ENCODE results near the gene LAMP1.
"Not testable (repeated sequence)": the region's sequence is repeated elsewhere in the genome, so short reads cannot be mapped to it uniquely, and the experiment has no call there.

Gene LAMP1

DNA sequence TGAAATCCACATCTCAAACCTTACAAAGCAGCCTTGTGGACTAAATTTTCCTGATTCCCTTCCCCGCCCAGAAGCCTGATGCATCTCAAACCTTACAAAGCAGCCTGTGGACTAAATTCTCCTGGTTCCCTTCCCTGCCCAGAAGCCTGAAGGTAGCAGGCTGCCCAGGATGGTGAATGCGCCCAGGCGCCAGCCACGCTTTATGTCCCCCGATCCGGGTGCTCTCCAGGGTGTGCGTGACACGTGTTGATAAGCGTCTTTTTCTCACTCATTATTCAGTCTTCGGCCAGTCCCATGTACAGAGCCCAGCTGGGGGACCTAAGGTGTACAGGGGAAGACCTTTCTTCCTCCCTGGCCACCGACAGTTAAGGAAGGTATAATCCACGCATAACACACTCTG, 31.8 kb downstream of the LAMP1 start:
- no peak for DNase-seq

GRCh38 chr13:113329656-113330312, 32.7 kb downstream of the LAMP1 start:
- no peak for DNase-seq

GRCh38 chr13:113332615-113333014, 35.6 kb downstream of the LAMP1 start:
- DNase-seq, result no peak

DNA sequence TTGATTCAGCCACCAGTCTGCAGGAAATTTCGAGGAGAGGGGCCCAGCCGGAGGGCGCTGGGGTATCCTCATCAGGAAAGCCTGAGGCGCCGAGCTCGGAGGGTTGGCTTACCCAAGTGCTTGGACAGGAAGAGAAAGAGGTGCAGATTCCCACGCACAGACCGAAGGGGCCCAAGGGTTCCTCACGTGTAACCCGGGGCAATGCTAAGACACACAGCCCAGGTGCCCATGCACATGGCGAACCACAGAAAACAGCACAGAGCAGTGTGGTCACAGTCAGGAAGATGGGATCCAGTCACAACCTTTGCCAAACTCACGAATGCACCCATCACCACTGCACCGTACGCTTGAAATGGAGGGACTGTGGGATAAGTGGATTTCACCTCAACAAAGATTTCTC, 36.0 kb downstream of the LAMP1 start:
- DNase-seq, result no peak

DNA sequence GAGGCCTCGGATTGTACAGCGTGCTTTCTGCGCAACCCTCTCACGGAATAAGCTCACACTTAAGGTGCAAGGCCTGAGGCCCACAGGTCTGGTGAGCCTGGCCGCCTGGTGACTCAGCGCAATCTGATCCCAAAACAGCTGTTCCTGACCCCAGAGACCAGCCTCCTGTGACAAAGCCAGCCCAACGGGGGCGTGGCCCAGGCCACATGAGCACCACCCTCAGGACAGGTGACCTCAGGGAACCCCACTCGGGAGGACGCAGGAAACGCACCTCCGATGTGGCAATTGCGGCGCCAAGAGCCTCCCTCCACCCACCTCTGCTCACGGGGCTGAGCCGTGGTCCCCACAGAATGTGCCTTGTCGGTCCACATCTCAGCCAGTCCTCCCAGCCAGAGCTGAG, 40.5 kb downstream of the LAMP1 start:
- no peak for DNase-seq

DNA sequence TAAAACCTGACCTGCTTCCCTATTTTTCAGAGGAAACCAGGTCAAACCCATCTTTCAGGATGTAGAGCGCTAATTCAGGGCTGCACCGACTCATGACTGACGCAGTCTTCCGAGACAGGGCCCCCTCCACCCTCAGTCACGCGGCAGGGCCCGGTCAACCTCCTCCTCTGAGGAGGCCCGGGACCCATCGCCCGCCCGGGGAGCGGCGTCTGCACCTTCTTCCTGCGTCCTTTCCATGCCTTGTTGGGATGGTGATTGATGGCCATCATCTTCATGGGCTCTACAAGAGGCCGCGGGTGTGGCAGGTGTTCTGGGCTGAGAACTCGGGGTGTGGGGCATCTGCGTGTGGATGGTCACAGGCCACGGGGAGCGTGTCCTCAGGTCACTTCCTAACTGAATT, 40.9 kb downstream of the LAMP1 start:
- no peak for DNase-seq

DNA sequence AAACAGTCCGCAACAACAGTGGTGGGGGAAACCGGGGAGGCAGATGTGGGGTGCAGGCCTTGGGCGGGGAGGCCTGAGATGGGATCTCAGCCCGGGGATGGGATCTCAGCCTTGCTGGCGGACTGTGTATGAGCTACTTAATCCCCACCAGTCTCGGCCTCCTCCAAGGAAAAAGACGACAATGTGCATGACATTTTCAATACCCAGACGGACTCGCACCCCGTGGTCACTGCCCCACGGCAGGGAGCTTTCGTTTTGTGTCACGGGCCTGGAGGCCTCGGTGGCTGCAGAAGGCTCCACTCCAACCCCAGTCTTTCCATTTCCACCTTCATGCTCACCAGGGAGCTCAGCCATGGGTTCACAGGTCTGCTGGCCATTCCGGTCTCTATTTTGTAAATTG, 41.4 kb downstream of the LAMP1 start:
- DNase-seq, result no peak

GRCh38 chr13:113342820-113343691, 46.0 kb downstream of the LAMP1 start:
- DNase-seq, result no peak

- DNase-seq, result no peak
Measured at GRCh38 chr13:113343692-113343968, 46.6 kb downstream of the LAMP1 start.

GRCh38 chr13:113345486-113345885, 48.4 kb downstream of the LAMP1 start:
- DNase-seq, result no peak

DNA sequence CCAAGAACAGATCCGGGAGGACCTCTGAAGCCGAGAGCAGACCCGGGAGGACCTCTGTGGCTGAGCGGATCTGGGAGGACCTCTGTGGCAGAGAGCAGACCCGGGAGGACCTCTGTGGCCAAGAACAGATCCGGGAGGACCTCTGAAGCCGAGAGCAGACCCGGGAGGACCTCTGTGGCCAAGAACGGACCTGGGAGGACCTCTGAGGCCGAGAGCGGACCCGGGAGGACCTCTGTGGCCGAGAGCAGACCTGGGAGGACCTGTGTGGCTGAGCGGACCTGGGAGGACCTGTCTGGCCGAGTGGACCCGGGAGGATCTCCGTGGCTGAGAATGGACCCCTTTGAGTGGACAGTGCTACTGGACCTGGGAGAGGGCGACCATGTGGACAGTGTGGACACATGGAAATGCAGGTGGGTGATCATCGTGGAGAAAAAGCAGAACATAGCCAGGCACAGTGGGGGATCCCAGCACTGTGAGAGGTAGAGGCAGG, 50.7 kb downstream of the LAMP1 start:
- DNase-seq, result not testable (repeated sequence)

DNA sequence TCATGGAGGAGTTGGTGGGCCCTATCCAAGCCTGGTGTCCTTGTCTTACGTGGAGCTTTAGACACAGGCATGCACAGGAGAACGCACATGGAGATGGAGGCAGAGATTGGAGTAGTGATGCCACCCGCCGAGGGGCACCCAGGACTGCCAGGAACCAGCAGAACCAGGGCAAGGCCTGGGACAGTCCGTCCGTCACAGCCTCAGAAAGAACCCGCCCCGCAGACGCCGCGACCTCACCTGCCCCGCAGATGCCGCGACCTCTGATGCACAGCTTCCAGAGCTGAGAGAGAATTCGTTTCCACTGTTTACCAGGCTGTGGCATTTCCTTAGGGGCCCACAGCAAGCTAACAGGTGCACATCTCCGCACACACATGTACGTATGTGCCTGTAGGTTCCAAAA, 51.6 kb downstream of the LAMP1 start:
- no peak for DNase-seq

- no peak for DNase-seq
Measured at GRCh38 chr13:113349050-113349449, 52.0 kb downstream of the LAMP1 start.

DNA sequence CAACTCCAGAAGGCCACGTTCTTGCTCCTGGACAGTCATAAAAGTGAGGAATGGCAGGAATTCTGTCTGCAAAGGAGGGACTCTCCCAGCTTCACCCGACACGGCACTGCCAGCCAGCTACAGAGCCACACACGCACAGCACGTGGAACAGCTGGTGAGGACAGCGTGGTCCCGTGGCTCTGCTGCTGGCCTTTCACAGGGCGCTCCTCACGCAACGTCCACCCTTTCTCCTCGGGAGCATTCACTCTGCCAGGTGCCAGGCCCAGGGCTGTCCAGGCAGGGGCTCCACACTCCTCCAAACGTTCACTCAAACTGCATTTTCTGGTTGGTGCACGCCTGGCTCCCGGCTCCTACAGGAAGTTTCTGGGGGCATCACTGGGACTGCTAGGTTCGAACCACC, 52.5 kb downstream of the LAMP1 start:
- DNase-seq, result no peak

- no peak for DNase-seq
Measured at GRCh38 chr13:113350065-113350937, 53.3 kb downstream of the LAMP1 start.

- no peak for DNase-seq
Measured at GRCh38 chr13:113350938-113351335, 53.9 kb downstream of the LAMP1 start.

GRCh38 chr13:113351514-113352026, 54.5 kb downstream of the LAMP1 start:
- DNase-seq, result no peak

DNA sequence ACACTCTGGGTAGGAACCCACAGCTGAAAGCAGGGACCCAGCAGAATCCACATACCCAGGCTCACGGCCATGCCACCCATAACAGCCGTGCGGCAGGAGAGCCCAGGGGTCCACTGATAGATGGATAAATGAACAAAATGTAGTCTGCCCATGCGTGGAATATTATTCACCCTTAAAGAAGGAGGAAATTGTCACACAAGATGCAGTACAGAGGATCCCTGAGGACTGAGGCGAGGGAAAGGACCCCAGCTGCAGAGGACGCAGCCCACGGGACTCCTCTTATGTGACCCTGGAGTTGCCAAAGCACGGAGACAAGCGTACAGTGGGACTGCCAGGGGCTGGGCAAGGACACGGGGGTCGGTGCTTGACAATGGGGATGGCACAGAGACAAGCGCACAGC, 56.2 kb downstream of the LAMP1 start:
- DNase-seq, result no peak

GRCh38 chr13:113354831-113355610, 58.0 kb downstream of the LAMP1 start:
- DNase-seq, result no peak

GRCh38 chr13:113355621-113356020, 58.6 kb downstream of the LAMP1 start:
- no peak for DNase-seq

- no peak for DNase-seq
Measured at GRCh38 chr13:113356596-113356995, 59.6 kb downstream of the LAMP1 start.

GRCh38 chr13:113357529-113357928, 60.5 kb downstream of the LAMP1 start:
- no peak for DNase-seq

All from activated CD4-positive, alpha-beta T cell treated with anti-CD3 and anti-CD28 coated beads, Interleukin-2, Interleukin-6, amounts not matched to agents 100 ng/mL and 50 ng/mL, durations not matched to agents 16 hours and 8 hours (primary cell).